NK-92 (cell line): ENCODE results near the gene TSPAN5.

Experiments used
- DNase-seq: peaks from one replicate; lab custom pipeline; 2025; ENCODE audit not compliant: unreplicated experiment; lab: John Stamatoyannopoulos, UW

The TSPAN5 gene

GRCh38 chr4:98601708-98602107 is 56.7 kb downstream of the TSPAN5 start:
- no peak for DNase-seq

GRCh38 chr4:98599617-98600205 is 58.7 kb downstream of the TSPAN5 start:
- DNase-seq, result no peak

- DNase-seq, result no peak
These were observed 71.5 kb downstream of the TSPAN5 start for GRCh38 chr4:98586962-98587354.

- DNase-seq, result no peak
These were observed 72.0 kb downstream of the TSPAN5 start for GRCh38 chr4:98586291-98586961.

- no peak for DNase-seq
These were observed 72.8 kb downstream of the TSPAN5 start for GRCh38 chr4:98585596-98585995.

- DNase-seq, result no peak
These were observed 74.1 kb downstream of the TSPAN5 start for GRCh38 chr4:98584265-98584664.

GRCh38 chr4:98583265-98583664 is 75.1 kb downstream of the TSPAN5 start:
- DNase-seq, result no peak

- DNase-seq, result no peak
These were observed 77.3 kb downstream of the TSPAN5 start for GRCh38 chr4:98581126-98581525.

- DNase-seq, result no peak
These were observed 80.5 kb downstream of the TSPAN5 start for GRCh38 chr4:98577956-98578355.

- no peak for DNase-seq
These were observed 83.6 kb downstream of the TSPAN5 start for GRCh38 chr4:98574816-98575215.

GRCh38 chr4:98573791-98574190 is 84.6 kb downstream of the TSPAN5 start:
- no peak for DNase-seq

- no peak for DNase-seq
These were observed 85.7 kb downstream of the TSPAN5 start for GRCh38 chr4:98572697-98573096.

GRCh38 chr4:98571161-98571786 is 87.1 kb downstream of the TSPAN5 start:
- no peak for DNase-seq

GRCh38 chr4:98570151-98570797 is 88.1 kb downstream of the TSPAN5 start:
- DNase-seq, result no peak

GRCh38 chr4:98568941-98569663 is 89.3 kb downstream of the TSPAN5 start:
- DNase-seq, result no peak

- DNase-seq, result no peak
These were observed 90.8 kb downstream of the TSPAN5 start for GRCh38 chr4:98567611-98568010.

- no peak for DNase-seq
These were observed 91.9 kb downstream of the TSPAN5 start for GRCh38 chr4:98566361-98567008.

GRCh38 chr4:98565681-98566301 is 92.6 kb downstream of the TSPAN5 start:
- DNase-seq, result no peak

- DNase-seq, result no peak
These were observed 93.6 kb downstream of the TSPAN5 start for GRCh38 chr4:98564852-98565251.

- DNase-seq, result no peak
These were observed 98.1 kb downstream of the TSPAN5 start for GRCh38 chr4:98560321-98560720.
